Body of pancreas (tissue), 4 donors: Measurements from ENCODE around the gene MBNL1. TPM values are rescaled to one million over a fixed set of nuclear protein-coding genes. Genes with fewer than 3 reads are reported as not detected.
A peak's percentile ranks its signal among the peaks of the same experiment; 100 is the strongest.
"Not testable (repeated sequence)": the region's sequence is repeated elsewhere in the genome, so short reads cannot be mapped to it uniquely, and the experiment has no call there.

ENCODE experiments used
- ATAC-seq: fragments of 150-250 bp; one replicate; pipeline ENCODE4 v1.9.1; 2016
- DNase-seq, 4 donors: peaks; one replicate each; pipeline ENCODE4 v3.0.0-alpha.2; 2019
- H3K27ac ChIP-seq, 4 donors: fragments of 200-600 bp; sonication (generic); 1 replicate in 3 of 4; 2 replicates in 1 of 4; pipeline versions ENCODE4 v1.5.1 to v1.6.1; 2016 to 2019; ENCODE audit warnings: mild to moderate bottlenecking in 1 of 4, mixed read lengths in 1 of 4, moderate library complexity in 1 of 4
- H3K27me3 ChIP-seq, 2 donors: fragments of 200-600 bp; sonication (generic); one replicate each; pipeline ENCODE4 v1.6.0; 2016; ENCODE audit warnings: mild to moderate bottlenecking in 1 of 2
- H3K36me3 ChIP-seq, 2 donors: fragments of 200-600 bp; sonication (generic); replicated peaks in 1 of 2; 2 replicates each; pipeline ENCODE4 v1.5.1; 2016; ENCODE audit warnings: low read depth in 2 of 2; ENCODE audit not compliant: insufficient read depth in 1 of 2
- H3K4me1 ChIP-seq: fragments of 200-600 bp; sonication (generic); one replicate; pipeline ENCODE4 v1.6.0; 2016
- H3K4me3 ChIP-seq, 2 donors: fragments of 200-600 bp; sonication (generic); 1 replicate in 1 of 2; 2 replicates in 1 of 2; pipeline ENCODE4 v1.5.1; 2016 to 2019
- H3K9me3 ChIP-seq, 3 donors: fragments of 200-600 bp; sonication (generic); 1 replicate in 2 of 3; 2 replicates in 1 of 3; pipeline ENCODE4 v1.5.1; 2016
- POLR2A ChIP-seq, 3 donors: fragments of 450-650 bp; IDR thresholded peaks; one replicate each; pipeline ENCODE4 v1.6.1; 2016; ENCODE audit warnings: antibody characterized with exemption in 3 of 3, mild to moderate bottlenecking in 2 of 3
- WGBS, 2 donors: methylation state at CpG; one replicate each; pipeline ENCODE4 v1.1.5; 2017; 5-methylcytosine and 5-hydroxymethylcytosine counted together
- intact Hi-C: fragments of 100-400 bp; cut with DNase I; formaldehyde crosslinking; loops from one replicate; pipeline ENCODE4 v1.15.1; 2023
- total RNA-seq, 2 donors: library from RNA; depleted of rRNA; stranded (reverse); fragments of >200 nt; gene quantifications; one replicate each; pipeline ENCODE4 v1.1.0, GENCODE V29; 2016
- TF ChIP-seq, protein P1 (sequence below), 7 experiments: fragments of 450-650 bp in 4 of 7; fragments of 200-600 bp in 3 of 7; sonication (generic) in 3 of 7; IDR thresholded peaks; one replicate each; pipeline ENCODE4 v1.5.1; 2016 to 2019; ENCODE audit warnings: antibody characterized with exemption in 7 of 7

The MBNL1 gene
- total RNA-seq, 2 donors from 2014 or later = 77.3 to 82.4 TPM

DNA sequence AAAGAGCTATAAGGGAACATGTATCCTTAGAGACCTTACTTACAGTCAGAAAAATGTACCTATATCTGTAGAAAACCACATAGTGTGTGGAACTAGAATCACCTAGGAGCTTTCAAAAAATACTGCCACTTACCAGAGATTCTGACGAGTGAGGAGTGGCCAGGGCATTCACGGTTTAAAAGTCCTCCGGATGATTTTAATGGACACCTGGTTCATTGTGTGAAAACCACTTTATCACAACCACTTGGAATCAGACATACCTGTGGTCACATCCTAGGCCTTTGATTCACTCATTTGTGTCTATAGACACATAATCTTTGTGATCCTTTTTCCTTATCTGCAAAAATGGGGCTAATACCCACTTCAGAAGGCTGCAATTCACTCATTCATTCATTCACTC, 159.8 kb downstream of the MBNL1 start:
- Histone ChIP-seq H3K27ac (no peak overlapping the region), H3K27me3 (no peaks in the 10 kb centered on the region), H3K4me3 (no peak overlapping the region), H3K36me3 (peaks cover 0 to 3% of the 10 kb centered on the region in 2 donors), H3K4me1 (peaks cover 13% of the 10 kb centered on the region), H3K9me3 (no peaks in the 10 kb centered on the region)
- DNase-seq (no peak), ATAC-seq (no peak)
- intact Hi-C loops = no loop called here
- TF ChIP-seq, protein P1, sequence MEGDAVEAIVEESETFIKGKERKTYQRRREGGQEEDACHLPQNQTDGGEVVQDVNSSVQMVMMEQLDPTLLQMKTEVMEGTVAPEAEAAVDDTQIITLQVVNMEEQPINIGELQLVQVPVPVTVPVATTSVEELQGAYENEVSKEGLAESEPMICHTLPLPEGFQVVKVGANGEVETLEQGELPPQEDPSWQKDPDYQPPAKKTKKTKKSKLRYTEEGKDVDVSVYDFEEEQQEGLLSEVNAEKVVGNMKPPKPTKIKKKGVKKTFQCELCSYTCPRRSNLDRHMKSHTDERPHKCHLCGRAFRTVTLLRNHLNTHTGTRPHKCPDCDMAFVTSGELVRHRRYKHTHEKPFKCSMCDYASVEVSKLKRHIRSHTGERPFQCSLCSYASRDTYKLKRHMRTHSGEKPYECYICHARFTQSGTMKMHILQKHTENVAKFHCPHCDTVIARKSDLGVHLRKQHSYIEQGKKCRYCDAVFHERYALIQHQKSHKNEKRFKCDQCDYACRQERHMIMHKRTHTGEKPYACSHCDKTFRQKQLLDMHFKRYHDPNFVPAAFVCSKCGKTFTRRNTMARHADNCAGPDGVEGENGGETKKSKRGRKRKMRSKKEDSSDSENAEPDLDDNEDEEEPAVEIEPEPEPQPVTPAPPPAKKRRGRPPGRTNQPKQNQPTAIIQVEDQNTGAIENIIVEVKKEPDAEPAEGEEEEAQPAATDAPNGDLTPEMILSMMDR (IDR thresholded peaks at IDR 0.05) = no peak
- no peak for TF ChIP-seq POLR2A (IDR thresholded peaks at IDR 0.05)
- WGBS, 2 donors = 90 to 98% methylated on average over 3 of the region's 3 CpGs

DNA sequence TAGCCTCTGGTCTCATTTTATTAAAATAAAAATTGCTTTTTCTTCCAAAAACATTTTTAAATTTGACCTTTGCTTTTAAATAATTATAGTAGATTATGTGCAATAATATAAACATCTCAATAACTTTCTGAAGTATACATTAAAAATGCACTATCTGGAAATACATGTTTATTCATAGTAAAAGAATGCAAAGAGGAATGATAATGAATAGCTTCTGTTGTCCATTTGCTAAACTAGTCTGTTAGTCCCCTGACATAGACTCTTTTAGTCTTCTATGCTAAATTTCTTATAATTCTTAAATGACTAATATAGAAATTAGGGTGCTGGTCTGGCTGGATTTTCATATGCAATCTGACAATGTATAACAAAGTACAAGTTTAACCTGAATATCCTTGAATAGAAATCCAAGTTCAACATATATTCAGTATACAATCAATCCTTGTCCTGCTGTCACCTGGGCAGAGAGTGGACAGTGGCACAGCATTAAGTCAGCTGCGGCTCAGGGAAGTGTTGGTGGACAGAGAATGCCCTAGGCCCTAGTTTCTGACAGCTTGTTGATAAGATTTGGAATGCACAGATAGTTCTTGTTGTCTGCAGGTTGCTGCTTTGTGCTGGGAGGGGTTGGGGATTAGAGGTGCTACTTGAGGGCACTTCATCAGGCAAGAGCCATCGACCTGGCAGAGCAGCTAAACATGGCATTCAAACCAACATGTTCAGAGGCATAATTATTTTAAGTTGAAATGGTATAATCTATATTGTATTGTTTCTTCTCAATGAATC, 161.7 kb downstream of the MBNL1 start:
- Histone ChIP-seq H3K36me3 (peaks cover 0 to 5% of the 10 kb centered on the region in 2 donors), H3K27me3 (no peaks in the 10 kb centered on the region), H3K4me3 (no peak overlapping the region), H3K27ac (peak overlapping the region in 1 of 4 donors; percentile 7), H3K9me3 (no peaks in the 10 kb centered on the region), H3K4me1 (peaks cover 13% of the 10 kb centered on the region)
- 70 to 74% methylated on average over 2 of the region's 2 CpGs for WGBS, 2 donors
- TF ChIP-seq, protein P1 (IDR thresholded peaks at IDR 0.05) = no peak
- no peak for TF ChIP-seq POLR2A (IDR thresholded peaks at IDR 0.05)
- intact Hi-C loops = no loop called here
- DNase-seq (no peak), ATAC-seq (no peak)

DNA sequence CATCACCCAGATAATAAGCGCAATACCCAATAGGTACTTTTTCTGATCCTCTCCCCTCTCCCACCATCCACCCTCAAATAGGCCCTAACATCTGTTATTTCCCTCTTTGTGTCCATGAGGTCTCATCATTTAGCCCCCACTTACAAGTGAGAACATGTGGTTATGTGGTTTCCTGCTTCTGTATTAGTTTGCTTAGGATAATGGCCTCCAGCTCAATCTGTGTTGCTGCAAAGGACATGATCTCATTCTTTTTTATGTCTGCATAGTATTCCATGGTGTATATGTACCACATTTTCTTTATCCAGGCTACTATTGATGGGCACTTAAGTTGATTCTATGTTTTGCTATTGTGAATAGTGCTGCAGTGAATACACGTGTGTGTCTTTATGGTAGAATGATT, 165.4 kb downstream of the MBNL1 start:
- TF ChIP-seq, protein P1 (IDR thresholded peaks at IDR 0.05) = no peak
- no peak for TF ChIP-seq POLR2A (IDR thresholded peaks at IDR 0.05)
- Histone ChIP-seq H3K4me3 (no peak overlapping the region), H3K4me1 (peaks cover 22% of the 10 kb centered on the region), H3K27ac (no peak overlapping the region), H3K9me3 (no peaks in the 10 kb centered on the region), H3K36me3 (peaks cover 0 to 5% of the 10 kb centered on the region in 2 donors), H3K27me3 (no peaks in the 10 kb centered on the region)
- intact Hi-C loops = no loop called here
- ATAC-seq = no peak
- WGBS, 2 donors = 95 to 100% methylated on average over 2 of the region's 2 CpGs
- DNase-seq = no peak

DNA sequence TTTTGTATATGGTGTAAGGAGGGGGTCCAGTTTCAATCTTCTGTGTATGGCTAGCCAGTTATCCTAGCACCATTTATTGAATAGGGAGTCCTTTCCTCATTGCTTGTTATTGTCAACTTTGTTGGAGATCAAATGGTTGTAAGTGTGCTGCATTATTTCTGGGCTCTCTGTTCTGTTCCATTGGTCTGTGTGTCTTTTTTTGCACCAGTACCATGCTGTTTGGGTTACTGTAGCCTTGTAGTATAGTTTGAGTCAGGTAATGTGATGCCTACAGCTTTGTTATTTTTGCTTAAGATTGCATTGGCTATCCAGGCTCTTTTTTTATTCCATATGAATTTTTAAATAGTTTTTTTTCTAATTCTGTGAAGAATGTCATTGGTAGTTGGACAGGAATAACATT, 166.5 kb downstream of the MBNL1 start:
- DNase-seq, intact Hi-C loops, H3K27me3 ChIP-seq, H3K9me3 ChIP-seq, ATAC-seq, H3K36me3 ChIP-seq, H3K4me3 ChIP-seq: not testable (repeated sequence)
- Histone ChIP-seq H3K4me1 (peaks cover 22% of the 10 kb centered on the region), H3K27ac (peak overlapping the region in 1 of 4 donors; percentile 59)

DNA sequence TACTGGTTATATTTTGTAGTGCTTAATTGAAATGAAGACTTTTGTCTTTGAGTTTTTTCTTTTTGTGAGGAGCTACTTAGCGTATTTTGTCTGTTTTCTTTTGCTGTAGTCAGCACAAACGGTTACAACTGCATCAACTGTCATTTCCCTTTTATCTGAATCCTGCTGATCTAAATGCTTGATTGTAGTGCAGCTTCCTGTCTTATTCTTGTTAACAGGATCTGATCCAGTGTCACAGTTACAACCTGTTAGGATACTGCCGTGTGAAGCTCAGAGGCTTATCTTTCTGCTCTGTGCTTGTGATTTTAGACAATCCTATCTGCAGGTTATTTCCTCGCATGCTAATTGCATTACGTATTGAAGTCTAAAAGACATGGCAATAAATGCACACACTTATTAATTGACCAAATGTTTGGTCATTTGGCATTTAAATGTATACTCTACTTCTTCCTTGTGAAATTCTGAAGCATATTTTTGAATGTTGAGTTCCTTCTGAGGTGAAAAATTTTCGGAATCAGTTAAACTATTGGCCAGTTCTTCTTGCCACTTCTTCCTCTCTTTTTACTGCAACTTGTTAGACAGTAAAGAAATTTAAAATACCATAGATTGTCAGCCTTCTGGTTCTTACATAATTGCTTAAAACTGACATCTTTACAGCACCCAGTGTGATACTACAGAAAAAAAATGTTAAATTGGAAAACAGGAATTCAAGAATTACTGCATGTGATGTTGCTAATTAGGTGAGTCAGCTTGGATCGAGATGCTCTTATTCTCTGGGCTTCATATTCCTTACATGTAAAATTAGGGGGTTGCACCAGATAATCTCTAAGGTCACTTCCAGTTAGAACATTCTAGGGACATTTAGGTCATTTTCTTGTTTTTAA, 168.2 kb downstream of the MBNL1 start:
- Histone ChIP-seq H3K4me1 (peaks cover 17% of the 10 kb centered on the region), H3K36me3 (peaks cover 0 to 5% of the 10 kb centered on the region in 2 donors), H3K27me3 (no peaks in the 10 kb centered on the region), H3K9me3 (no peaks in the 10 kb centered on the region), H3K4me3 (no peak overlapping the region), H3K27ac (peak overlapping the region in 2 of 4 donors; percentile 28 to 59)
- DNase-seq (no peak), ATAC-seq (no peak)
- 39 to 52% methylated on average over 7 of the region's 7 CpGs for WGBS, 2 donors
- TF ChIP-seq, protein P1 (IDR thresholded peaks at IDR 0.05) = no peak
- TF ChIP-seq POLR2A (IDR thresholded peaks at IDR 0.05) = no peak
- intact Hi-C loops = no loop called here
